NB4 (cell line): Measurements from ENCODE around the gene ALG8.

Experiments
- DNase-seq: peaks from one replicate; pipeline ENCODE4 v3.0.0; 2010; ENCODE audit warnings: low read depth
- H3K4me3 ChIP-seq: one replicate; pipeline ENCODE4 v1.5.1; 2011; ENCODE audit warnings: mild to moderate bottlenecking, low read depth, low read length, moderate library complexity
- MYC ChIP-seq: IDR thresholded peaks from 2 replicates; pipeline ENCODE4 v1.6.1; 2011; ENCODE audit warnings: low read depth, low read length
- POLR2A ChIP-seq: IDR thresholded peaks from 2 replicates; pipeline ENCODE4 v1.6.1; 2011; ENCODE audit warnings: mild to moderate bottlenecking; ENCODE audit not compliant: insufficient read length; ENCODE audit errors: extremely low read depth
- TF ChIP-seq, protein P1 (sequence below): IDR thresholded peaks from 2 replicates; pipeline ENCODE4 v1.6.1; 2011; ENCODE audit warnings: low read depth, low read length
- TF ChIP-seq, protein P2 (sequence below): IDR thresholded peaks from one replicate; pipeline ENCODE4 v1.5.1; 2012; ENCODE audit warnings: low read depth, low read length

The ALG8 gene

DNA sequence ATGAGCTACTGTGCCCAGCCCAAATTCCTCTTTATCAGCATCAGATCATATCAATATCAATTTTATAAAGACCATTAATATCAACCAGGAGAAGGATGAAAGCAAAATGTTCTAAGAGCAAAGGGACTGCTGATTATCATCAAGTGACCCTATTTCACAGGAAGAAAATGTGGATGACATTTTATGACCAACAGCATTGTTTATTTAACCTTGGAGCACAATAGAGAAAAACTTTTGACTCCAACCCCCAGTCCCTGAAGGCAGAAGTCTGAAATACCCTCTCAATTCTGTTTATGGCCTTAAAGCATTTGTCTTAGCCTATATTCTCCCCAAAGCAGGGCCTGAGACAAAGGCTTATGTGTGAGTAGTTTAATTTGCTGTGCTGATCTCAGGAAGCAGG is 11.3 kb upstream of the ALG8 start:
- no peak for DNase-seq
- TF ChIP-seq POLR2A (no peak), MYC (no peak)
- TF ChIP-seq, protein P1, sequence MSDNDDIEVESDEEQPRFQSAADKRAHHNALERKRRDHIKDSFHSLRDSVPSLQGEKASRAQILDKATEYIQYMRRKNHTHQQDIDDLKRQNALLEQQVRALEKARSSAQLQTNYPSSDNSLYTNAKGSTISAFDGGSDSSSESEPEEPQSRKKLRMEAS: no peak
- TF ChIP-seq, protein P2, sequence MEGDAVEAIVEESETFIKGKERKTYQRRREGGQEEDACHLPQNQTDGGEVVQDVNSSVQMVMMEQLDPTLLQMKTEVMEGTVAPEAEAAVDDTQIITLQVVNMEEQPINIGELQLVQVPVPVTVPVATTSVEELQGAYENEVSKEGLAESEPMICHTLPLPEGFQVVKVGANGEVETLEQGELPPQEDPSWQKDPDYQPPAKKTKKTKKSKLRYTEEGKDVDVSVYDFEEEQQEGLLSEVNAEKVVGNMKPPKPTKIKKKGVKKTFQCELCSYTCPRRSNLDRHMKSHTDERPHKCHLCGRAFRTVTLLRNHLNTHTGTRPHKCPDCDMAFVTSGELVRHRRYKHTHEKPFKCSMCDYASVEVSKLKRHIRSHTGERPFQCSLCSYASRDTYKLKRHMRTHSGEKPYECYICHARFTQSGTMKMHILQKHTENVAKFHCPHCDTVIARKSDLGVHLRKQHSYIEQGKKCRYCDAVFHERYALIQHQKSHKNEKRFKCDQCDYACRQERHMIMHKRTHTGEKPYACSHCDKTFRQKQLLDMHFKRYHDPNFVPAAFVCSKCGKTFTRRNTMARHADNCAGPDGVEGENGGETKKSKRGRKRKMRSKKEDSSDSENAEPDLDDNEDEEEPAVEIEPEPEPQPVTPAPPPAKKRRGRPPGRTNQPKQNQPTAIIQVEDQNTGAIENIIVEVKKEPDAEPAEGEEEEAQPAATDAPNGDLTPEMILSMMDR: no peak
- no peak overlapping the region for H3K4me3 ChIP-seq

- H3K4me3 ChIP-seq: no peak overlapping the region
- TF ChIP-seq, protein P2: no peak
- TF ChIP-seq, protein P1: no peak
- TF ChIP-seq POLR2A (no peak), MYC (no peak)
- DNase-seq: no peak
Measured at GRCh38 chr11:78150346-78150745, 10.9 kb upstream of the ALG8 start.

DNA sequence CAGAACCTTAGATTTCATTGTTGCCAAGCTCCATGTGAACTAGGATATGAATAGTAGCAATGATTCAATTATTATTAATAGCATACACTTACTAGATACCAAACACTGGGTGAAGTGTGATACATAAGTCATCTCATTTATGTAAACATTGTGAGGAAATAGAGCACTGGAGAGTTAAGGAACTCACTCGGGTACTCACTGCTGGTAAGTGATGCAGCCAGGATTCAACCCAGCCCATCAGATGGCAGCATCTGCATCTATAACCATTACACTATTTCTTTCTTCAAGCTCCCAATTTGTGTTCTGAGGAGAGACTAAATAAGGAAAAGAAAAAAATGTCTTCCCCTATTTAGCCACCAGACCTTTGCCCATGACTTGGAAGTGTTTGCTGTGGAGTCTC is 10.2 kb upstream of the ALG8 start:
- no peak overlapping the region for H3K4me3 ChIP-seq
- DNase-seq: peak; percentile 48
- TF ChIP-seq, protein P1: no peak
- TF ChIP-seq, protein P2: no peak
- no peak for TF ChIP-seq MYC

DNA sequence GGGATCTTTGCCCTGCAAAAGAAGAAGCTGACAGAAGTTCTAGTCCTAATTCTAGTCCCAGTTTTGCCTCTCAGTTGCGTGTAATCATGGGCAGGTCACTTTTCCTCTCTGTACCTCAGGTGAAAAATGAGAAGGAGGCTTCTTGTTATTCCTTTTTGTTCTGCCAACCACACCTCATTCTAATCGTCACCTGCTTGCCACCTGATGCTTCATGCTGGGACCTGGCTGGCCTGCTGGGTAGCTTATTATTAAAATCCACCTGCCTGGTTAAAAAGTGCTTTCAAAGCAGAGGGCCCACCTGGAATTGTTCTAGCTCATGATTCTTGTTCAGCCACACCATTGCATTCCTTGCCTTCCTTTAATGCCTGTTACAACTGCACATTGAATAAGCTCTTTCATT is 8.4 kb upstream of the ALG8 start:
- H3K4me3 ChIP-seq: no peak overlapping the region
- DNase-seq: no peak
- TF ChIP-seq MYC (no peak), POLR2A (no peak)
- TF ChIP-seq, protein P1: no peak
- TF ChIP-seq, protein P2: no peak

DNA sequence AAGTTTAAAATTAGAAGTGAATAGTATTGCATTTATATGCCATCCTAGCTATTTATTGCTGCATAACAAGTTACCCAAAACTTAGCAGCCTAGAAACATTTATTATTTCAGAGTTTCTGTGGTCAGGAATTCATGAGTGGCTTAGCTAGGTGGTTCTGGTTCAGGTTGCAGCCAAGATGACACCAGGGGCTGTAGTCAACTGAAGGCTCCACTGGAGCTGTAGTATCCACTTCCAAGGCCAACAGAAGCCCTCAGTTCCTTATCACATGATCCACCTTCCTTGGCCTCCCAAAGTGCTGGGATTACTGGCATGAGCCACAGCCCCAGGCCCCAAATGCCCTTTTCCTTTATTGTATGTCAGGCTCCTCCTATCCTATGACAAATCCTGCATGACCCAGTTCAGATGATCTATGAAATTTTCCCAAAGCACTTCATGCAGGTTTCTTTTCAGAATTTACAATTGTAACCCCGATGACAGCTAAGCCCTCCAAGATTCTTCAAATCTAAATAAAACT is 6.1 kb upstream of the ALG8 start:
- no peak overlapping the region for H3K4me3 ChIP-seq
- TF ChIP-seq, protein P2: no peak
- TF ChIP-seq, protein P1: no peak
- no peak for TF ChIP-seq POLR2A
- TF ChIP-seq MYC: no peak
- DNase-seq: no peak
